ENCODE measurements around the gene HOXD3. TPM values are rescaled to one million over a fixed set of nuclear protein-coding genes. Genes with fewer than 3 reads are reported as not detected.
A peak's percentile ranks its signal among the peaks of the same experiment; 100 is the strongest.

HOXD3 gene
- total RNA-seq, 1 donor from 2014 or later = not detected

- Mint-ChIP-seq H3K36me3 (ENCODE audit: low read depth) (no peaks in the 10 kb centered on the region), H3K4me1 (ENCODE audit: low read depth) (no peaks in the 10 kb centered on the region), H3K27ac (no peak overlapping the region), H3K27me3 (ENCODE audit: insufficient read depth) (peaks cover 81% of the 10 kb centered on the region), H3K9me3 (no peaks in the 10 kb centered on the region), H3K4me3 (no peak overlapping the region)
- intact Hi-C loops (cut with micrococcal nuclease) = loop anchor here (5.0 kb wide), 2 partner anchors 38 to 1843 kb away; no protein-coding TSS in a partner anchor
- DNase-seq (ENCODE audit: low spot score) = no peak
Measured at GRCh38 chr2:176170602-176171305, 13.6 kb downstream of the HOXD3 start.

- no peak for DNase-seq (ENCODE audit: low spot score)
- Mint-ChIP-seq H3K27me3 (ENCODE audit: insufficient read depth) (peaks cover 81% of the 10 kb centered on the region), H3K9me3 (no peaks in the 10 kb centered on the region), H3K36me3 (ENCODE audit: low read depth) (no peaks in the 10 kb centered on the region), H3K27ac (no peak overlapping the region), H3K4me1 (ENCODE audit: low read depth) (peaks cover 2% of the 10 kb centered on the region), H3K4me3 (no peak overlapping the region)
- intact Hi-C loops (cut with micrococcal nuclease) = loop anchor here (5.0 kb wide), 2 partner anchors 39 to 1844 kb away; no protein-coding TSS in a partner anchor
Measured at GRCh38 chr2:176171351-176172006, 14.4 kb downstream of the HOXD3 start.

- intact Hi-C loops (cut with micrococcal nuclease) = loop anchor here (5.0 kb wide), 2 partner anchors 40 to 1845 kb away; no protein-coding TSS in a partner anchor
Measured at GRCh38 chr2:176172007-176172894, 15.1 kb downstream of the HOXD3 start.

GRCh38 chr2:176172895-176173566, 15.9 kb downstream of the HOXD3 start:
- intact Hi-C loops (cut with micrococcal nuclease) = loop anchor here (5.0 kb wide), 2 partner anchors 41 to 1846 kb away; no protein-coding TSS in a partner anchor
- no peak for DNase-seq (ENCODE audit: low spot score)
- H3K9me3 Mint-ChIP-seq = no peaks in the 10 kb centered on the region
- peak overlapping the region; percentile 47 for H3K27ac Mint-ChIP-seq
- H3K4me1 Mint-ChIP-seq (ENCODE audit: low read depth) = peaks cover 6% of the 10 kb centered on the region
- H3K27me3 Mint-ChIP-seq (ENCODE audit: insufficient read depth) = peaks cover 79% of the 10 kb centered on the region
- H3K4me3 Mint-ChIP-seq = peak overlapping the region; percentile 32
- H3K36me3 Mint-ChIP-seq (ENCODE audit: low read depth) = no peaks in the 10 kb centered on the region

More at GRCh38 chr2:176172007-176172894, 15.1 kb downstream of the HOXD3 start:
- no peak for DNase-seq (ENCODE audit: low spot score)
- Mint-ChIP-seq H3K27me3 (ENCODE audit: insufficient read depth) (peaks cover 81% of the 10 kb centered on the region), H3K27ac (peak overlapping the region; percentile 47), H3K4me1 (ENCODE audit: low read depth) (peaks cover 6% of the 10 kb centered on the region), H3K36me3 (ENCODE audit: low read depth) (no peaks in the 10 kb centered on the region), H3K9me3 (no peaks in the 10 kb centered on the region), H3K4me3 (peak overlapping the region; percentile 32)

- no peak overlapping the region for H3K27ac Mint-ChIP-seq
- intact Hi-C loops (cut with micrococcal nuclease) = loop anchor here (1.0 to 5.0 kb wide), 3 partner anchors 8 to 1846 kb away; no protein-coding TSS in a partner anchor
- peaks cover 79% of the 10 kb centered on the region for H3K27me3 Mint-ChIP-seq (ENCODE audit: insufficient read depth)
Measured at GRCh38 chr2:176173567-176174381, 16.7 kb downstream of the HOXD3 start.

GRCh38 chr2:176174382-176174823, 17.3 kb downstream of the HOXD3 start:
- Mint-ChIP-seq H3K27me3 (ENCODE audit: insufficient read depth) (peaks cover 84% of the 10 kb centered on the region), H3K27ac (no peak overlapping the region), H3K36me3 (ENCODE audit: low read depth) (no peaks in the 10 kb centered on the region), H3K4me1 (ENCODE audit: low read depth) (peaks cover 6% of the 10 kb centered on the region), H3K4me3 (no peak overlapping the region), H3K9me3 (no peaks in the 10 kb centered on the region)
- no peak for DNase-seq (ENCODE audit: low spot score)
- intact Hi-C loops (cut with micrococcal nuclease) = loop anchor here (1.0 to 5.0 kb wide), 3 partner anchors 9 to 1847 kb away; no protein-coding TSS in a partner anchor

More at GRCh38 chr2:176173567-176174381, 16.7 kb downstream of the HOXD3 start:
- Mint-ChIP-seq H3K9me3 (no peaks in the 10 kb centered on the region), H3K4me1 (ENCODE audit: low read depth) (peaks cover 6% of the 10 kb centered on the region), H3K36me3 (ENCODE audit: low read depth) (no peaks in the 10 kb centered on the region), H3K4me3 (no peak overlapping the region)
- DNase-seq (ENCODE audit: low spot score) = no peak

- DNase-seq (ENCODE audit: low spot score) = no peak
- intact Hi-C loops (cut with micrococcal nuclease) = loop anchor here (1.0 to 5.0 kb wide), 3 partner anchors 10 to 1848 kb away; no protein-coding TSS in a partner anchor
- Mint-ChIP-seq H3K9me3 (no peaks in the 10 kb centered on the region), H3K4me3 (no peak overlapping the region), H3K27ac (no peak overlapping the region), H3K36me3 (ENCODE audit: low read depth) (no peaks in the 10 kb centered on the region), H3K4me1 (ENCODE audit: low read depth) (peaks cover 6% of the 10 kb centered on the region), H3K27me3 (ENCODE audit: insufficient read depth) (peaks cover 84% of the 10 kb centered on the region)
Measured at GRCh38 chr2:176174824-176175708, 18.0 kb downstream of the HOXD3 start.

GRCh38 chr2:176175709-176176607, 18.9 kb downstream of the HOXD3 start:
- Mint-ChIP-seq H3K4me3 (no peak overlapping the region), H3K4me1 (ENCODE audit: low read depth) (peaks cover 6% of the 10 kb centered on the region), H3K27ac (no peak overlapping the region), H3K27me3 (ENCODE audit: insufficient read depth) (peaks cover 80% of the 10 kb centered on the region), H3K9me3 (no peaks in the 10 kb centered on the region), H3K36me3 (ENCODE audit: low read depth) (no peaks in the 10 kb centered on the region)
- intact Hi-C loops (cut with micrococcal nuclease) = no loop called here
- no peak for DNase-seq (ENCODE audit: low spot score)

- no peak for DNase-seq (ENCODE audit: low spot score)
- no peaks in the 10 kb centered on the region for H3K36me3 Mint-ChIP-seq (ENCODE audit: low read depth)
- H3K9me3 Mint-ChIP-seq = no peaks in the 10 kb centered on the region
- no peak overlapping the region for H3K27ac Mint-ChIP-seq
- no peak overlapping the region for H3K4me3 Mint-ChIP-seq
- peaks cover 6% of the 10 kb centered on the region for H3K4me1 Mint-ChIP-seq (ENCODE audit: low read depth)
- intact Hi-C loops (cut with micrococcal nuclease) = no loop called here
- peaks cover 78% of the 10 kb centered on the region for H3K27me3 Mint-ChIP-seq (ENCODE audit: insufficient read depth)
Measured at GRCh38 chr2:176177580-176178037, 20.5 kb downstream of the HOXD3 start.

All from activated T-helper 1 cell treated with anti-CD3 and anti-CD28 coated beads, Interleukin-12 subunit alpha, Interleukin-12 subunit beta, Interleukin-2, Interleukin-4 antibody, amounts not matched to agents 30 ng/mL and 10 ng/mL and 1 ng/mL, durations not matched to agents 14 hours and 24 hours and 36 hours (primary cell).